Stimulated activated CD4-positive, alpha-beta T cell treated with anti-CD3 and anti-CD28 coated beads, Interleukin-4, amount 100 ng/mL, for 4 hours (primary cell): ENCODE data around the gene PPARG.
"Not testable (repeated sequence)": the region's sequence is repeated elsewhere in the genome, so short reads cannot be mapped to it uniquely, and the experiment has no call there.

Source experiments
- DNase-seq, 2 experiments: peaks; one replicate each; pipeline ENCODE4 v3.0.0-alpha.2; 2020

PPARG gene

GRCh38 chr3:12445523-12446240 lies 156.8 kb downstream of the PPARG start:
- DNase-seq: no peak

GRCh38 chr3:12446298-12446697 lies 157.4 kb downstream of the PPARG start:
- DNase-seq: no peak

- no peak for DNase-seq
Measured at GRCh38 chr3:12447075-12447474, 158.2 kb downstream of the PPARG start.

- not testable (repeated sequence) for DNase-seq
Measured at GRCh38 chr3:12448404-12449202, 159.7 kb downstream of the PPARG start.

GRCh38 chr3:12449889-12450682 lies 161.2 kb downstream of the PPARG start:
- no peak for DNase-seq

GRCh38 chr3:12451481-12451880 lies 162.6 kb downstream of the PPARG start:
- no peak for DNase-seq

GRCh38 chr3:12451960-12452359 lies 163.1 kb downstream of the PPARG start:
- no peak for DNase-seq

GRCh38 chr3:12452361-12453330 lies 163.8 kb downstream of the PPARG start:
- DNase-seq: no peak

GRCh38 chr3:12454076-12454815 lies 165.4 kb downstream of the PPARG start:
- no peak for DNase-seq

- DNase-seq: no peak
Measured at GRCh38 chr3:12454816-12455121, 165.9 kb downstream of the PPARG start.

- DNase-seq: no peak
Measured at GRCh38 chr3:12455740-12456139, 166.9 kb downstream of the PPARG start.

GRCh38 chr3:12456441-12456840 lies 167.6 kb downstream of the PPARG start:
- DNase-seq: no peak

- not testable (repeated sequence) for DNase-seq
Measured at GRCh38 chr3:12457380-12457779, 168.5 kb downstream of the PPARG start.

- DNase-seq: no peak
Measured at GRCh38 chr3:12458901-12459300, 170.0 kb downstream of the PPARG start.

- DNase-seq: no peak
Measured at GRCh38 chr3:12460127-12460526, 171.3 kb downstream of the PPARG start.

- no peak for DNase-seq
Measured at GRCh38 chr3:12461097-12461649, 172.3 kb downstream of the PPARG start.

- no peak for DNase-seq
Measured at GRCh38 chr3:12462159-12462947, 173.5 kb downstream of the PPARG start.

GRCh38 chr3:12463686-12464085 lies 174.8 kb downstream of the PPARG start:
- DNase-seq: no peak

GRCh38 chr3:12464181-12464580 lies 175.3 kb downstream of the PPARG start:
- DNase-seq: no peak

- no peak for DNase-seq
Measured at GRCh38 chr3:12465151-12465835, 176.4 kb downstream of the PPARG start.
